ENCODE results near the gene FANCI. TPM values are rescaled to one million over a fixed set of nuclear protein-coding genes. Genes with fewer than 3 reads are reported as not detected.

FANCI gene
- total RNA-seq, 1 experiment from 2014 or later = 163 TPM

- Histone ChIP-seq H3K27me3 (replicated peaks; ENCODE audit: insufficient read depth, low read depth, low read length, poor library complexity) (peaks cover 22% of the 10 kb centered on the region), H3K4me1 (ENCODE audit: insufficient read depth, low read length, poor library complexity, severe bottlenecking) (peaks cover under 1% of the 10 kb centered on the region), H3K27ac (ENCODE audit: low read depth, low read length, poor library complexity, severe bottlenecking) (no peak overlapping the region), H3K36me3 (ENCODE audit: insufficient read depth, low read length, poor library complexity, severe bottlenecking) (no peaks in the 10 kb centered on the region), H3K4me3 (ENCODE audit: low read depth, low read length, poor library complexity, severe bottlenecking) (no peak overlapping the region), H3K9me3 (ENCODE audit: low read depth, low read length, poor library complexity, severe bottlenecking) (no peaks in the 10 kb centered on the region)
- POLR2A ChIA-PET (ENCODE audit: low non-redundant PET) = interaction anchor here (0.6 kb wide), 1 partner anchor 12 kb away, joined by 4 read pairs; no protein-coding TSS in a partner anchor
- no peak for DNase-seq (ENCODE audit: low spot score)
- CTCF ChIA-PET = interaction anchor here (0.7 kb wide), 1 partner anchor 28 kb away, joined by 9 read pairs; no protein-coding TSS in a partner anchor
- intact Hi-C loops (cut with micrococcal nuclease; ENCODE audit: unreplicated experiment) = no loop called here
- BruUV-seq (replicated peaks) = no TSS peak
- no peak for TF ChIP-seq EZH2 (IDR thresholded peaks at IDR 0.05; ENCODE audit: borderline replicate concordance, low read depth, low read length, poor library complexity, severe bottlenecking)
- no peak for TF ChIP-seq CTCF (conservative IDR thresholded peaks at IDR 0.05; ENCODE audit: low read depth, low read length)
Observed at GRCh38 chr15:89353991-89354390, 110.2 kb downstream of the FANCI start.

DNA sequence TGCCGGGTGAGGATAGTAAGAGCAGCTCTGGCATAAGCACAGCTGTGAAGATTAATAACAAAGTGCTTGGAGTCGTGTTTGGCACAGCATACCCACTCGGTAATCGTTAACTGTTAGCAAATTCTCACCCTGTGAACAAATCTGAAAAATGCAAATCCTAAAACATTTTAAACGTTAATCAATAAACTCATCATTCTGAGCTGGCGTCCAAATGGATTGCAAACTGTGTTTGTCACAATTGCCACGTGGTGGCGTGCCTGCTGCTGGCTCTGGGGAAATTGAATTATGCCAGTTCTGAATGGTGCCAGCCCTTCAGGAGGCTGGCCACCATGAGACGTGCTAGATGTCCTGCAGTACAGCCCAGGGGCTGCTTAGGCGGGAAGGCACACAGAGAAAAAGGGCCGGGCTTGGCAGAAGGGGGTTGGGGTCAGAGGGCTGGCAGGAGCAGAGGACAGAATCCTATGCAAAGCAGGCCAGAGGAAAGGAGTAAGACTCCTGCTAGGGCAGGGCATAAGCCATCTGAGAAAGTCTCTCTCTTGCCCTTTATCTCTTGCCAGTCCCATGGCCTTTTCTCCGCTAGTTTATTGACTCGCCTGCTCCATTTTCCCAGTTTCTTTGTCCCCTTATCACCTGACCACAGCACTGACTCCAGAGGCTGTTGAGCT lies 113.0 kb downstream of the FANCI start:
- Histone ChIP-seq H3K27ac (ENCODE audit: low read depth, low read length, poor library complexity, severe bottlenecking) (no peak overlapping the region), H3K4me1 (ENCODE audit: insufficient read depth, low read length, poor library complexity, severe bottlenecking) (peaks cover 6% of the 10 kb centered on the region), H3K9me3 (ENCODE audit: low read depth, low read length, poor library complexity, severe bottlenecking) (no peaks in the 10 kb centered on the region), H3K36me3 (ENCODE audit: insufficient read depth, low read length, poor library complexity, severe bottlenecking) (no peaks in the 10 kb centered on the region), H3K27me3 (replicated peaks; ENCODE audit: insufficient read depth, low read depth, low read length, poor library complexity) (peaks cover 49% of the 10 kb centered on the region), H3K4me3 (ENCODE audit: low read depth, low read length, poor library complexity, severe bottlenecking) (no peak overlapping the region)
- intact Hi-C loops (cut with micrococcal nuclease; ENCODE audit: unreplicated experiment) = loop anchor here (5.0 kb wide), 3 partner anchors 41 to 201 kb away; no protein-coding TSS in a partner anchor
- ChIA-PET CTCF (interaction anchor here (0.6 to 4.1 kb wide), 6 partner anchors 13 to 260 kb away, joined by 3 to 36 read pairs (median 6); no protein-coding TSS in a partner anchor), POLR2A (ENCODE audit: low non-redundant PET) (no interaction called here)
- TF ChIP-seq CTCF (conservative IDR thresholded peaks at IDR 0.05; ENCODE audit: low read depth, low read length) (peak; percentile 73), EZH2 (IDR thresholded peaks at IDR 0.05; ENCODE audit: borderline replicate concordance, low read depth, low read length, poor library complexity, severe bottlenecking) (no peak)
- DNase-seq (ENCODE audit: low spot score) = peak; percentile 42
- BruUV-seq (replicated peaks) = no TSS peak

DNA sequence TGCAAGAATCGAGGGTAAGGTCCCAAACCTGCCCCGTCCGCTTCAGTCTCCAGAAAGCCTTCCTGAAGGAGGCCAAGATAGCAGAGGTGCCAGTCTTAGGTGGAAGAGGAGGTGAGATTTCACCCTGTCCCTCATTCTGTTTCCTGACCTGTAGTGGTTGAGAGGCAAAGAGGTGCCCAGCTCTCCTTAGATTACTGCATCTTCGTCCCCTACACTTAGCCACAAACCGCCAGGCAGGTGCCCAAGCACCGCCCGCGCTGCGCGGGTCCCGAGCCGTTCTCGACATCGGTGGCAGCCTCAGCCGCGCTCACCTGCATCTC lies 114.6 kb downstream of the FANCI start:
- Histone ChIP-seq H3K4me3 (ENCODE audit: low read depth, low read length, poor library complexity, severe bottlenecking) (peak overlapping the region; percentile 47), H3K27ac (ENCODE audit: low read depth, low read length, poor library complexity, severe bottlenecking) (no peak overlapping the region), H3K27me3 (replicated peaks; ENCODE audit: insufficient read depth, low read depth, low read length, poor library complexity) (peaks cover 65% of the 10 kb centered on the region), H3K4me1 (ENCODE audit: insufficient read depth, low read length, poor library complexity, severe bottlenecking) (peaks cover 10% of the 10 kb centered on the region), H3K36me3 (ENCODE audit: insufficient read depth, low read length, poor library complexity, severe bottlenecking) (no peaks in the 10 kb centered on the region), H3K9me3 (ENCODE audit: low read depth, low read length, poor library complexity, severe bottlenecking) (no peaks in the 10 kb centered on the region)
- no peak for DNase-seq (ENCODE audit: low spot score)
- intact Hi-C loops (cut with micrococcal nuclease; ENCODE audit: unreplicated experiment) = loop anchor here (1.0 to 5.0 kb wide), 5 partner anchors 39 to 199 kb away; no protein-coding TSS in a partner anchor
- no TSS peak for BruUV-seq (replicated peaks)
- CTCF ChIA-PET = interaction anchor here (0.6 to 4.1 kb wide), 21 partner anchors 10 to 655 kb away, joined by 3 to 36 read pairs (median 6); partner anchors contain the start of genes POLG and TICRR
- POLR2A ChIA-PET (ENCODE audit: low non-redundant PET) = no interaction called here
- TF ChIP-seq CTCF (conservative IDR thresholded peaks at IDR 0.05; ENCODE audit: low read depth, low read length) (no peak), EZH2 (IDR thresholded peaks at IDR 0.05; ENCODE audit: borderline replicate concordance, low read depth, low read length, poor library complexity, severe bottlenecking) (no peak)
